GM23338 (cell line): ENCODE measurements around the gene PRCD. TPM values are rescaled to one million over a fixed set of nuclear protein-coding genes. Genes with fewer than 3 reads are reported as not detected.

Experiments
- ATAC-seq: fragments of 200-7000 bp; cut with Tn5 transposase; 3 replicates; pipeline ENCODE4 v1.9.1; 2020
- DNase-seq: peaks from one replicate; pipeline ENCODE4 v3.0.0-alpha.2; 2015; ENCODE audit warnings: low spot score
- H2AFZ ChIP-seq: fragments of 200-600 bp; sonication (generic); 2 replicates; pipeline ENCODE4 v1.8.0; 2016; ENCODE audit warnings: antibody characterized with exemption, mild to moderate bottlenecking, moderate library complexity
- H3F3A ChIP-seq: fragments of 200-600 bp; sonication (generic); replicated peaks from 2 replicates; pipeline ENCODE4 v1.8.0; 2017; ENCODE audit warnings: antibody characterized with exemption, mixed run types, low read depth
- H3K27ac ChIP-seq: fragments of 200-600 bp; sonication (generic); 2 replicates; pipeline ENCODE4 v1.6.1; 2016; ENCODE audit warnings: low read depth
- H3K27me3 ChIP-seq: fragments of 200-600 bp; sonication (generic); 2 replicates; pipeline ENCODE4 v1.8.0; 2016; ENCODE audit warnings: mild to moderate bottlenecking, mixed run types, moderate library complexity; ENCODE audit not compliant: insufficient read depth
- H3K36me3 ChIP-seq: fragments of 200-600 bp; sonication (generic); 2 replicates; pipeline ENCODE4 v1.8.0; 2016; ENCODE audit warnings: mild to moderate bottlenecking; ENCODE audit not compliant: insufficient read depth
- H3K4me1 ChIP-seq: fragments of 200-600 bp; sonication (generic); 2 replicates; pipeline ENCODE4 v1.8.0; 2016; ENCODE audit warnings: mild to moderate bottlenecking, moderate library complexity; ENCODE audit not compliant: insufficient read depth
- H3K4me2 ChIP-seq: fragments of 200-600 bp; sonication (generic); 2 replicates; pipeline ENCODE4 v1.7.1; 2017; ENCODE audit warnings: mixed run types
- H3K4me3 ChIP-seq: fragments of 200-600 bp; sonication (generic); 2 replicates; pipeline ENCODE4 v1.6.1; 2016; ENCODE audit warnings: mixed run types
- H3K79me2 ChIP-seq: fragments of 200-600 bp; sonication (generic); replicated peaks from 2 replicates; pipeline ENCODE4 v1.8.0; 2017; ENCODE audit warnings: mild to moderate bottlenecking; ENCODE audit not compliant: insufficient read depth
- H3K9me2 ChIP-seq: fragments of 200-600 bp; sonication (generic); 2 replicates; pipeline ENCODE4 v1.8.0; 2017; ENCODE audit not compliant: insufficient read depth
- H4K20me1 ChIP-seq: fragments of 200-600 bp; sonication (generic); replicated peaks from 2 replicates; pipeline ENCODE4 v1.8.0; 2017; ENCODE audit warnings: mild to moderate bottlenecking; ENCODE audit not compliant: insufficient read depth
- H3K27ac Mint-ChIP-seq: 2 replicates; pipeline ENCODE4 v1.8.0; 2020; ENCODE audit warnings: inconsistent platforms, mild to moderate bottlenecking, moderate library complexity, mixed read lengths
- H3K27me3 Mint-ChIP-seq: 3 replicates; pipeline ENCODE4 v1.8.0; 2022; ENCODE audit warnings: low read depth, mild to moderate bottlenecking, moderate library complexity, mixed read lengths, inconsistent platforms; ENCODE audit not compliant: insufficient read depth, poor library complexity
- H3K36me3 Mint-ChIP-seq: 3 replicates; pipeline ENCODE4 v1.8.0; 2021; ENCODE audit warnings: low read depth, mild to moderate bottlenecking, inconsistent platforms, moderate library complexity, mixed read lengths
- H3K4me1 Mint-ChIP-seq: 3 replicates; pipeline ENCODE4 v1.8.0; 2020; ENCODE audit warnings: mild to moderate bottlenecking, inconsistent platforms, mixed read lengths
- H3K4me3 Mint-ChIP-seq: 3 replicates; pipeline ENCODE4 v1.8.0; 2021; ENCODE audit warnings: moderate library complexity, mild to moderate bottlenecking, inconsistent platforms, mixed read lengths
- H3K9me3 Mint-ChIP-seq: 3 replicates; pipeline ENCODE4 v1.8.0; 2020; ENCODE audit warnings: moderate library complexity, mild to moderate bottlenecking, inconsistent platforms, mixed read lengths
- CREB1 ChIP-seq: fragments of 250-450 bp; sonication (Bioruptor Pico); IDR thresholded peaks from 2 replicates; pipeline ENCODE4 v1.5.0; 2020; ENCODE audit warnings: low read depth, mild to moderate bottlenecking, moderate library complexity
- CTCF ChIP-seq, 2 experiments: fragments of 200-600 bp in 1 of 2; sonication (generic) in 1 of 2; conservative IDR thresholded peaks; 2 replicates each; pipeline versions ENCODE4 v1.5.1 to v1.6.1; 2016 to 2017; ENCODE audit warnings: antibody characterized with exemption in 2 of 2, low read depth in 2 of 2, mild to moderate bottlenecking in 2 of 2, moderate library complexity in 1 of 2
- ETS1 ChIP-seq: IDR thresholded peaks from 2 replicates; pipeline ENCODE4 v1.6.1; 2016; ENCODE audit warnings: antibody characterized with exemption
- EZH2 ChIP-seq: fragments of 200-600 bp; sonication (generic); IDR thresholded peaks from one replicate; pipeline ENCODE4 v1.8.0; 2017; ENCODE audit warnings: antibody characterized with exemption, mild to moderate bottlenecking, low read depth; ENCODE audit not compliant: unreplicated experiment
- EZH2phosphoT487 ChIP-seq: fragments of 200-600 bp; sonication (generic); IDR thresholded peaks from one replicate; pipeline ENCODE4 v1.8.1; 2018; ENCODE audit warnings: antibody characterized with exemption; ENCODE audit not compliant: unreplicated experiment
- JUNB ChIP-seq: IDR thresholded peaks from one replicate; pipeline ENCODE4 v1.6.1; 2016; ENCODE audit warnings: antibody characterized with exemption; ENCODE audit not compliant: unreplicated experiment
- NANOG ChIP-seq: IDR thresholded peaks from 2 replicates; pipeline ENCODE4 v1.6.1; 2016; ENCODE audit warnings: antibody characterized with exemption, borderline replicate concordance
- POLR2AphosphoS5 ChIP-seq: IDR thresholded peaks from 2 replicates; pipeline ENCODE4 v1.6.1; 2016; ENCODE audit warnings: antibody characterized with exemption, low read depth
- REST ChIP-seq: IDR thresholded peaks from one replicate; pipeline ENCODE4 v1.6.1; 2018; ENCODE audit warnings: antibody characterized with exemption; ENCODE audit not compliant: unreplicated experiment
- STAT1 ChIP-seq: IDR thresholded peaks from one replicate; pipeline ENCODE4 v1.6.1; 2016; ENCODE audit warnings: antibody characterized with exemption; ENCODE audit not compliant: unreplicated experiment
- ZNF114 ChIP-seq: fragments of 250-450 bp; sonication (Bioruptor Pico); IDR thresholded peaks from 2 replicates; pipeline ENCODE4 v1.5.0; 2020; ENCODE audit warnings: mild to moderate bottlenecking, moderate library complexity
- ZNF331 ChIP-seq: fragments of 250-450 bp; sonication (Bioruptor Pico); IDR thresholded peaks from 2 replicates; pipeline ENCODE4 v1.5.0; 2020; ENCODE audit warnings: low read depth, mild to moderate bottlenecking, moderate library complexity
- ZNF462 ChIP-seq: fragments of 250-450 bp; sonication (Bioruptor Pico); IDR thresholded peaks from 2 replicates; pipeline ENCODE4 v1.5.0; 2020; ENCODE audit warnings: mild to moderate bottlenecking, moderate library complexity
- polyA plus RNA-seq: library from polyadenylated mRNA; unstranded; fragments of >200 nt; fragmentation: Nextera tagmentation; extraction: Ambion mirVana; gene quantifications from 2 replicates; pipeline ENCODE4 v1.2.1, GENCODE V29; 2016
- total RNA-seq: library from RNA; depleted of rRNA; stranded (reverse); fragments of >200 nt; shearing (Covaris generic); gene quantifications from 2 replicates; pipeline ENCODE4 v1.2.3, GENCODE V29; 2014

The PRCD gene
- total and polyA plus RNA-seq, 2 experiments from 2014 or later, result 0.38 to 1.6 TPM

- H3K4me1 Mint-ChIP-seq, result peaks cover 30% of the 10 kb centered on the region
- no peak for DNase-seq
- no peaks in the 10 kb centered on the region for H3K9me3 Mint-ChIP-seq
- H3K79me2 ChIP-seq, result no peaks in the 10 kb centered on the region
- TF ChIP-seq ZNF462 (CRISPR knock-in tag) (no peak), REST (no peak), ETS1 (no peak), ZNF331 (no peak), CTCF (conservative IDR thresholded peaks at IDR 0.05; ENCODE audit: low read depth in 2 of 2) (no peak), CREB1 (CRISPR knock-in tag) (no peak), POLR2AphosphoS5 (no peak), STAT1 (no peak), EZH2 (no peak), NANOG (no peak), JUNB (no peak), EZH2phosphoT487 (no peak), ZNF114 (CRISPR knock-in tag) (no peak)
- H3K27me3 ChIP-seq, result peaks cover 14% of the 10 kb centered on the region
- H3K4me1 ChIP-seq, result peaks cover 9% of the 10 kb centered on the region; the same call in 1 of the 2 replicates
- H3K36me3 Mint-ChIP-seq, result no peaks in the 10 kb centered on the region
- H3K36me3 ChIP-seq, result no peaks in the 10 kb centered on the region
- no peak overlapping the region for H3K27ac Mint-ChIP-seq
- H3K4me2 ChIP-seq, result no peak overlapping the region
- 0 out of 2 replicates have a peak, but pooled peaks cover 5% of the 10 kb centered on the region for H3F3A ChIP-seq
- no peak overlapping the region for H3K27ac ChIP-seq
- ATAC-seq, result no peak
- H2AFZ ChIP-seq, result no peak overlapping the region
- no peaks in the 10 kb centered on the region for H4K20me1 ChIP-seq
- H3K4me3 ChIP-seq, result no peak overlapping the region
- H3K9me2 ChIP-seq, result no peaks in the 10 kb centered on the region
- peaks cover 21% of the 10 kb centered on the region for H3K27me3 Mint-ChIP-seq
- no peak overlapping the region; the same call in 2 of the 3 replicates for H3K4me3 Mint-ChIP-seq
These were observed 8.3 kb upstream of the PRCD start for GRCh38 chr17:76531486-76532038.
